Activated CD8-positive, alpha-beta T cell treated with anti-CD3 and anti-CD28 coated beads for 36 hours (primary cell): ENCODE measurements around the gene KLHL22. TPM values are rescaled to one million over a fixed set of nuclear protein-coding genes. Genes with fewer than 3 reads are reported as not detected.

Source experiments
- ATAC-seq: fragments of 200-7000 bp; cut with Tn5 transposase; one replicate; pipeline ENCODE4 v1.10.0; 2021; ENCODE audit warnings: mild to moderate bottlenecking, moderate library complexity
- CTCF ChIA-PET: fragments of 350-600 bp; sonication (Branson Sonifier 250); formaldehyde crosslinking; loops from one replicate; lab custom pipeline; 2021; ENCODE audit warnings: antibody characterized with exemption; lab: Charles Lee
- POLR2A ChIA-PET: fragments of 350-600 bp; sonication (Branson Sonifier 250); formaldehyde crosslinking; loops from one replicate; lab custom pipeline; 2021; ENCODE audit warnings: antibody characterized with exemption; lab: Charles Lee
- DNase-seq: peaks from one replicate; pipeline ENCODE4 v3.0.0-alpha.2; 2020
- H3K27ac Mint-ChIP-seq: one replicate; pipeline ENCODE4 v1.8.0; 2021; ENCODE audit warnings: mild to moderate bottlenecking, mixed read lengths
- H3K27me3 Mint-ChIP-seq: one replicate; pipeline ENCODE4 v1.8.0; 2021; ENCODE audit warnings: mixed read lengths
- H3K36me3 Mint-ChIP-seq: one replicate; pipeline ENCODE4 v1.8.0; 2021; ENCODE audit warnings: low read depth, mixed read lengths
- H3K4me1 Mint-ChIP-seq: one replicate; pipeline ENCODE4 v1.8.0; 2021; ENCODE audit warnings: low read depth, mixed read lengths
- H3K4me3 Mint-ChIP-seq: one replicate; pipeline ENCODE4 v1.8.0; 2021; ENCODE audit warnings: mild to moderate bottlenecking, moderate library complexity, mixed read lengths
- H3K9me3 Mint-ChIP-seq: one replicate; pipeline ENCODE4 v1.8.0; 2021; ENCODE audit warnings: mixed read lengths
- CTCF ChIP-seq: fragments of 200-600 bp; IDR thresholded peaks from one replicate; pipeline ENCODE4 v1.8.0; 2022; ENCODE audit warnings: antibody characterized with exemption, mild to moderate bottlenecking
- intact Hi-C: fragments of 100-400 bp; cut with micrococcal nuclease; formaldehyde crosslinking; loops from one replicate; pipeline ENCODE4 v1.10.0; 2022
- total RNA-seq, 2 experiments: library from RNA; stranded (reverse); gene quantifications; one replicate each; pipeline ENCODE4 v1.2.3, GENCODE V29; 2021

Gene KLHL22
- total RNA-seq, 2 experiments from 2014 or later: 16.3 to 17.9 TPM

GRCh38 chr22:20422271-20423007 is 73.2 kb downstream of the KLHL22 start:
- Mint-ChIP-seq H3K4me3 (no peak overlapping the region), H3K36me3 (no peaks in the 10 kb centered on the region), H3K4me1 (peaks cover 2% of the 10 kb centered on the region), H3K27me3 (peaks cover 15% of the 10 kb centered on the region), H3K27ac (no peak overlapping the region), H3K9me3 (no peaks in the 10 kb centered on the region)
- DNase-seq (no peak), ATAC-seq (peak; percentile 31)
- ChIA-PET POLR2A (no interaction called here), CTCF (interaction anchor here (0.9 to 1.5 kb wide), 2 partner anchors 10 to 34 kb away, joined by 3 to 5 read pairs; no protein-coding TSS in a partner anchor)
- intact Hi-C loops: loop anchor here (5.0 kb wide), 1 partner anchor 35 kb away; no protein-coding TSS in a partner anchor
- TF ChIP-seq CTCF: no peak

GRCh38 chr22:20421507-20421874 is 74.1 kb downstream of the KLHL22 start:
- POLR2A ChIA-PET: no interaction called here
- Mint-ChIP-seq H3K4me1 (peaks cover 2% of the 10 kb centered on the region), H3K27ac (no peak overlapping the region), H3K9me3 (no peaks in the 10 kb centered on the region), H3K4me3 (no peak overlapping the region), H3K27me3 (peaks cover 8% of the 10 kb centered on the region), H3K36me3 (no peaks in the 10 kb centered on the region)
- intact Hi-C loops: loop anchor here (5.0 kb wide), 1 partner anchor 36 kb away; no protein-coding TSS in a partner anchor
- ATAC-seq (no peak), DNase-seq (no peak)
- CTCF ChIA-PET: interaction anchor here (1.0 kb wide), 1 partner anchor 12 kb away, joined by 3 read pairs; no protein-coding TSS in a partner anchor
- no peak for TF ChIP-seq CTCF

GRCh38 chr22:20420157-20420842 is 75.3 kb downstream of the KLHL22 start:
- no peak overlapping the region for H3K4me3 Mint-ChIP-seq
- no peaks in the 10 kb centered on the region for H3K9me3 Mint-ChIP-seq
- H3K4me1 Mint-ChIP-seq: peaks cover 2% of the 10 kb centered on the region
- H3K36me3 Mint-ChIP-seq: no peaks in the 10 kb centered on the region
- TF ChIP-seq CTCF: no peak
- POLR2A ChIA-PET: interaction anchor here (1.0 kb wide), 1 partner anchor 44 kb away, joined by 3 read pairs; no protein-coding TSS in a partner anchor
- no peak overlapping the region for H3K27ac Mint-ChIP-seq
- intact Hi-C loops: loop anchor here (5.0 kb wide), 1 partner anchor 37 kb away; no protein-coding TSS in a partner anchor
- ATAC-seq (no peak), DNase-seq (no peak)
- peaks cover 4% of the 10 kb centered on the region for H3K27me3 Mint-ChIP-seq
- CTCF ChIA-PET: interaction anchor here (2.4 to 3.7 kb wide), 2 partner anchors 35 to 43 kb away, joined by 9 to 55 read pairs; no protein-coding TSS in a partner anchor

DNA sequence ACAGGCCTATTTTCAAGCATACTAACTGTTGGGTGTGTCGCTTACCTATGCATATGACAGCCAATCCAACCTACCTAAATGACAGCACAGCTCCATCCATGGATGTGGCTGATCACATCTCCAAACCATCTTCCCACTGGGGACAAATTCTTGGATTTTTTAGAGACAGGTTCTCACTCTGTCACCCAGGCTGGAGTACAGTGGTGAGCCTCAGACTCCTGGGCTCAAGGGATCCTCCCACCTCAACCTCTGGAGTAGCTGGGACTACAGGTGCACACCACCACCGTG is 76.0 kb downstream of the KLHL22 start:
- Mint-ChIP-seq H3K4me3 (no peak overlapping the region), H3K27me3 (peaks cover 3% of the 10 kb centered on the region), H3K9me3 (no peaks in the 10 kb centered on the region), H3K36me3 (no peaks in the 10 kb centered on the region), H3K4me1 (peaks cover 2% of the 10 kb centered on the region), H3K27ac (no peak overlapping the region)
- DNase-seq (no peak), ATAC-seq (no peak)
- no peak for TF ChIP-seq CTCF
- CTCF ChIA-PET: interaction anchor here (1.4 to 3.7 kb wide), 10 partner anchors 9 to 364 kb away, joined by 3 to 55 read pairs (median 10); no protein-coding TSS in a partner anchor
- intact Hi-C loops: no loop called here
- POLR2A ChIA-PET: interaction anchor here (1.0 to 1.4 kb wide), 3 partner anchors 19 to 45 kb away, joined by 3 to 4 read pairs (median 3); no protein-coding TSS in a partner anchor
